NCI-H2171 (cell line): ENCODE results near the gene GPR171.
"Not testable (repeated sequence)": the region's sequence is repeated elsewhere in the genome, so short reads cannot be mapped to it uniquely, and the experiment has no call there.

ENCODE experiments used
- DNase-seq: peaks from one replicate; lab custom pipeline; 2025; lab: John Stamatoyannopoulos, UW

The GPR171 gene, protein sequence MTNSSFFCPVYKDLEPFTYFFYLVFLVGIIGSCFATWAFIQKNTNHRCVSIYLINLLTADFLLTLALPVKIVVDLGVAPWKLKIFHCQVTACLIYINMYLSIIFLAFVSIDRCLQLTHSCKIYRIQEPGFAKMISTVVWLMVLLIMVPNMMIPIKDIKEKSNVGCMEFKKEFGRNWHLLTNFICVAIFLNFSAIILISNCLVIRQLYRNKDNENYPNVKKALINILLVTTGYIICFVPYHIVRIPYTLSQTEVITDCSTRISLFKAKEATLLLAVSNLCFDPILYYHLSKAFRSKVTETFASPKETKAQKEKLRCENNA

DNA sequence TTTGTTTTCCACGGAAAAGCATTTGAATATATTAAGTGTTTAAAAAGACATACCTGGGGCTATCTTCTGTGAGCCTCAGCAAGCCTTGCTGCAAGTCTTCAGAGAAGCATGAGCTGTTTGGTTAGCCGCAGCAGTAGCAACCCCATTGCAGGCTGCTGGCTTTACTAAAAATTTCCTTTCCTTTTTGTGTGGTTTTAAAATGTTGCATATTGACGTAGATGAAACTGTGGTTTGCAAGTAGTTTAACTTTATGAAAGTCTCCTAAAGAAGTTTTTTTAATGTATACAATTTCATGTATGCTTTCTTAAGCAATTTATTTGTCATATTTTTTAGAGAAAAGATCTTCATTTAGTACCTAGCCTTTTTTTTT is at the start of gene GPR171:
Gene GPR171, minus strand, starts transcription at position 166 of the 370 bp plus-strand sequence. CDS start 3,830 bp downstream, outside the sequence.
- no peak for DNase-seq

DNA sequence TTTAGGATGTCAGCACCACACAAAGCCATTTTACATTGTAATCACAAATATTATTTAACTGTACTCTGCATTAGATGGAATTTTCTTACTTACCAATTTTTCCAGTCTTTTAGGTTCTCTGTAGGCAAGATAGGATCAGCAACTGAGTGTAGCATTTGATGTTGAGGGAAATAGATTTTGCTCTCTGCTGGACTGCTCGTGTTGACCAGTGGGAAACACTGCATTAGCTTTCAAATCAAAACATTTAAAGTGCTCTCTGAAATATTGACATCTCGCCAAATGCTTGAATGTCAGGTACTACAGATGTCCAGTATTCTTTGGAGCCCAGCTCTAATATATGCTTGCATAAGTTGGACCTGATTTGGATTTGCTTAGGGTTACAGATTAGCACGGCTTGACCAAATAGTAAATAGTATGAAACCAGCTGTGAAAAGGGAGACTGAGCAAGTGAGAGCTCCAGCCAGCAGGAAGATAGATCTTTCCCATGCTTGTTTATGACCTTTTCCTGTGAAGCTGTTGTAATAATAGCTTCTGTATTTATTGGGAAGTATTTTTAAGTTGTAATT is 45.8 kb upstream of the GPR171 start:
- no peak for DNase-seq

DNA sequence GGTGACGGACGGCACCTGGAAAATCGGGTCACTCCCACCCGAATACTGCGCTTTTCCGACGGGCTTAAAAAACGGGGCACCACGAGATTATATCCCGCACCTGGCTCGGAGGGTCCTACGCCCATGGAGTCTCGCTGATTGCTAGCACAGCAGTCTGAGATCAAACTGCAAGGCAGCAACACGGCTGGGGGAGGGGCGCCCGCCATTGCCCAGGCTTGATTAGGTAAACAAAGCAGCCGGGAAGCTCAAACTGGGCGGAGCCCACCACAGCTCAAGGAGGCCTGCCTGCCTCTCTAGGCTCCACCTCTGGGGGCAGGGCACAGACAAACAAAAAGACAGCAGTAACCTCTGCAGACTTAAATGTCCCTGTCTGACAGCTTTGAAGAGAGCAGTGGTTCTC is 39.0 kb upstream of the GPR171 start:
- DNase-seq: not testable (repeated sequence)

DNA sequence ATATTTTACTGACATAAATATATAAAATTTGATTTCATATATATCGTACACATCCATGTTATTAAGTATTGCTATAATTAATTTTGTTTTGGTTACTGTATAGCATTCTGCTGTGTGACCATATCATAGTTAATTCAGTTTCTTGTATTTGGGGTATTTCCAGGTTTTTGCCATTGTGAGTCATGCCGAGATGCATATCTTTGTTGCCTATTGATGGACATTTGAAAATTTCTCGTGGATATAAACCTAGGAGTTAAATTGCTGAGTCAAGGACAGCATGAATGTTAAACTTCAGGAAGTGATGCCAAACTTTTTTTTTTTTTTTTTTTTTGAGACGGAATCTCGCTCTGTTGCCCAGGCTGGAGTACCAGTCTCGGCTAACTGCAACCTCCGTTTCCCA is 33.7 kb upstream of the GPR171 start:
- no peak for DNase-seq

DNA sequence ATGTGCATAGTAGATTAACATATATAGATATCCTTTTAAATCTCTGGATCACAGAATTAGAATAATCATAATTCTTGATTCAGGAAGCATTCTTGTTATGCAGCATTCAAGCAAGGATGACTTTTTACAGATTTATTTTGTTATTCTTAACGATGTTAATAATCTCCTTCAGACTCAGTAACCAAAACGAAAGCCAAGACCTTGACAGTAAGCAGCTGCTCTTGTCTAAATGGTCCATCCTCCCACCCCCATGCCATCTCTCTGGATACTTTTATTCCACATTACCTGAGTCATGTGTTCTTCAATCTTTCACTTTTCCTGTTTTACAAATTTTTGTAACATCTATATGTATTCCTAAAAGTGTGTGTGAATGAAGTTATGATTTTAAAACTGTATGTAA is 33.3 kb upstream of the GPR171 start:
- no peak for DNase-seq

DNA sequence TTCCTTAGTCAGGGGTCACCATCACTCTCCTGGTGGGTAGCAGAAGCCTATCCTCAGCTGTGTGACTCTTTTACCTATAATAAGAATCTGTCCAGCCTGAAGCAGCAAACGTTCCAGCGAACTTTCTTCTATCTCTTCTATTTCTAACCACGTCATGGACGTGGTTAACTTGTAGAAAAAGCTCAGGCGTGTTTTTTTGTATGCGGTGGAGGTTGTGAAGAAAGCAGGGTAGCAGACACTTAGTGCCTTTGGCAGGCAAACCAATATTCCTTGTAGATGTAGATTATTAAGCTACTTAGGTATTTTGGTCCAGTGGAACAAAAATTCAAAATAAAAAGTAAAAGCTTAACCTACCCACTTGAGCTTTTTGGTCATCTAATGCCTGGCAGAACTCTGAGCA is 31.8 kb upstream of the GPR171 start:
- DNase-seq: no peak

DNA sequence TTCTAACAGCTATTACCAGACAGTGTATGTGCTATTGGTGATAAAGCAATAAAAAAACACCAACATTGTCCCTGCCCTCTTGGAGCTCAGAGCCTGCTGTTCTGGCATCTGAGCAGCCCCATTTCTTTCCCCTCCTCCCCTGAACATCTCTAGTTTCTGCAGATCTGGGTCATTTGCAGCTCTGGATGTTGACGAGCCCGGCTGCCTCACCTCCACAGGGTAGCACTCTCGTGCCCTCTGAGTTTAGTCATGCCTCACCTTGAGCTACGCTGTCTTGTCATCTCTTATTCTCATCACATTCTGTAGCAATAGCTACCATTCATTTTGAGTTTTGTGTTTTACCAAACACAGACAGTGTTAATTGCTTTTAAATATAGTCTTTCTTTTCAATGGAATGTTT is 30.0 kb upstream of the GPR171 start:
- no peak for DNase-seq

DNA sequence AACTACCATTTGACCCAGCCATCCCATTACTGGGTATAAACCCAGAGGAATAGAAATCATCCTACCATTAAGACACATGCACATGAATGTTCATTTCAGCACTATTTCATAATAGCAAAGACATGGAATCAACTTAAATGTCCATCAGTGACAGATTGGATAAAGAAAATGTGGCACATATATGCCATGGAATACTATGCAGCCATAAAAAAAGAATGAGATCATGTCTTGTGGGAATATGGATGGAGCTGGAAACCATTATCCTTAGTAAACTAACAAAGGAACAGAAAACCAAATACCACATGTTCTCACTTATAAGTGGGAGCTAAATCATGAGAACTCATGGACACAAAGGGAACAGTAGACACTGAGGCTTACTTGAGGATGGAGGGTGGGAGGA is 29.4 kb upstream of the GPR171 start:
- DNase-seq: not testable (repeated sequence)

DNA sequence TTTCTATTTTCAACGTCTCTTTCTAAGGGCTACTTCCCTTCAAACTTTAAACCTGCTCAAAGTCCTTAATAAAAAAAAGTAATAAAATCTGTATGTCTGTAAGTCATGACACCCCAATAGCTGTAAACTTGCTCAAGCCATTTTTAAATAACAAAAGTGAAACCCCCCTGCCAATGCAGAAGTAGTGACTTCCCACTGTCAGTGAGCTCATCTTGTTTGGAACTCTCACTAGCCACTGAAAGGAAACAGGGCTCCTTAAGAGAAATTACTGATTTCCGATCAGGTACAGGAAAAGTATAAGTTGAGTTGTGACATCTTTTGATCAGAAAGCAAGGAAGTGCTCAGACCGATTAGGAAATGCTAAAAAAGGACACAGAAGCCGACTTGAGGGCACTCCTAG is 27.6 kb upstream of the GPR171 start:
- no peak for DNase-seq

DNA sequence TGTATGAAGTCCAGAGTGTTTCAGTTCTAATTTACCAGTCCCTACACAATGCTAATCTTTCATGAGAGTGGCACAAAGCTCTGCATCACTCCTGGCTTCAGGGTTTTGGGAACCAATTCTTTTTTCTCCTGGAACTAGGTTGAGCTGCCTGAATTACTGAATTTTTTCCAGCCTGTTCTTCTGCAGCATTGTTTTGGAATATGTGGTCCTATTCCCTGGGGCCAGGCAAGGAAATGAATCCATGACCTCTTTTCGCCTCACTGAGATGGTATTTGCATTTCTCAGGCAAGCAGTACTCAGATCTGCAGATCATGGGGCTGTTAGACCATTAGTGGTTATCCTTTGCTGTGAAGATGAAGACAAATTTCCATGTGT is 25.6 kb upstream of the GPR171 start:
- no peak for DNase-seq

DNA sequence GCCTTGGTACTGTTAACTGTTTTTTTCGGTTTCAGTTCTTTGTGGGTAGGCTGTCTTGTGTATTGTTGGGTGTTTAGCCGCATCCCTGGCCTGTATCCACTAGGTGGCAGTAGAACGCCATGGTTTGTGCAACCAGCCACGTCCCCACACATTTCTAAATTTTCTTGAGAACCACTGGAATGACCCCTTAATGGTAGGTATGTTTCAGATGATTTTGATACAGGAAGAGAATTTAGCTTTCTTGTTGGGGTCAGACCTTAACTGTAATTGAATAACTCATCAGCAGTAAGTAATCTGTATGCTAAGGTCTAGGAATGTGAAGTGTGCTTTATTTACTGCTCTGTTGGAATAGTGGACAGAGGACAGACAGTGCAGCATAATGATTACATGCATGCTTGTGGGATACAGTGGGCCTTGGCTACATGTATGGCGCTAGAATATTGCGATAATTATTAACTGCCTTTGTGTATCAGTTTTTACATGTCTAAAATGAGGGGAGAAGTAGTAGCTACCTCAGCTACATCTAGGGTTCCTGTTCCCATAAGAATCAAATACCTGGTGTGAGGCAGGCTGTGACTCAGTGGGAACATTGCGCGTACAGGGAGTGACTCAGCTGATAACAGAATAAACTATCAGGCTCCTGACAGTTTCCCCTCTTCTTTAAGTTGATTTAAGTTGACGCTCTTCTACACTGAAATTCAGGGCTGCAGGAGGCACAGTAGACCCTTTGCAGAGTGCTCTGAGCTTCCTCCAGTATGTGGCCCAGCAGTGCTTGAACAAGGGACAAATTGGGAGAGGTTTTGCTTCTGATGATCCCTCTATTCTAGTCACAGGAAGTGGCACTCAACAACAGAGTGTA is 25.0 kb upstream of the GPR171 start:
- DNase-seq: peak; percentile 47

DNA sequence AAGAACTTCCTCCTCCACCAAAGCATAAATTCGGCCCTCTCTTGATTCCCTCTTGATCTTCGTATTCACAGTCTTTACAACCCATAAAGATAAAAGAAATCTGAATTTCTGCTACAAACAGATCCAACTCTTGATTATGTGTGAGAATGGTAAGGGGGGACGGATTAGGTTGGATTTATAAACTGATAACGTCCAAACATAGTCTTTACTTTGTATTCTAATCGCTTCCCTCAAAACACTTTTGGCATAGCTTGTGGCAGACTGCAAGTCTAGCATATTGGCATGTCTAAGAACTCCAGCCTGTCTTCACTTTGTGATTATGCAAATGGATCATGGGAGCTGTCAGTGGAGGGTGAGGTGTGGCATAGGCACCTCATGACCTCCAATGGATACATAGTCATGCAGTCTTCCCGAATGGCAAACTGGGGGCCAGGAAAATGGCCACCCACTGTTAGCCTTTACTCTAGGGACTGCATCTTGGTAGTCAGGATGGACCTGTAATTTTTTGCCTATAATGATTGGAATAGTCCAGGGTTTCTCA is 24.3 kb upstream of the GPR171 start:
- no peak for DNase-seq

DNA sequence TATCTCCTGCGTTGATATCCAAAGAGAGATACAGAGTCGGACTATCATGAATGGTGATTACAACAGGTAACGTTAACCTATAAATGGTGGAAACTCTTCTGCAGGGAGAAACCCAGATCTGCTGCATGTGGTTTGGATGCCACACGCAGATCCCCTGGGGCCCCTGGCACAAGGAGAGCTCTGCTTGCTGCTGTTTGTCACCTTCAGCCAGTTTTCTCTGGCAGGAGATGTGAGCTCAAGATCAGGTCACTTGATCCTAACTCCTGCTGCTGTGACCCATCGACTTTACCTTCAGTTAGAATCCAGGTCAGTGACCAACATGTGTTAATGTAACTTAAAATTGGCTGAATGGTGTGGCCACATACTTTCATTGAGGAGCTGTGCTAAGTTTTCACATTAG is 23.8 kb upstream of the GPR171 start:
- DNase-seq: no peak

DNA sequence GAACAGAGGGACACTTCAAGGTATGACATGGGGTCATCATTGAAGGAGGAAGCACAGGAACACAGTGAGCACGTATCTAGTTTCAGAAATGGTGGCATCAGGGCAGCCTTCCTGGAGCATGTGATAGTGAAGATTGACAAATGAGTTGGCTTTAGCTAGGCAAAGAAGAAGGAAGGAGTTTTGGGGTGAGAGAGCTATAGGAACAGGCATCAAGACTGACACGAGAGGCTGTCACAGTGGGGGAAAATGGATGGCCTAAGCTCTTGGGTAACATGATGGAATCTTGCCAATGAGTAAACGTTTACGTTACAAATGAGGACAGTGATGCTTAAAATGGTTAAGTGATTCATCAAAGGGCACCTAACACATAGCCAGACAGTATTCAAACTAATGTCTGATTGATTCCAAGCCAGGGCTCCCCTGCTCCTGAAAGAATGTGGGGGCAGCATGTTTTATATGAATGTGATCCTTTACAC is 23.1 kb upstream of the GPR171 start:
- peak; percentile 4 for DNase-seq

DNA sequence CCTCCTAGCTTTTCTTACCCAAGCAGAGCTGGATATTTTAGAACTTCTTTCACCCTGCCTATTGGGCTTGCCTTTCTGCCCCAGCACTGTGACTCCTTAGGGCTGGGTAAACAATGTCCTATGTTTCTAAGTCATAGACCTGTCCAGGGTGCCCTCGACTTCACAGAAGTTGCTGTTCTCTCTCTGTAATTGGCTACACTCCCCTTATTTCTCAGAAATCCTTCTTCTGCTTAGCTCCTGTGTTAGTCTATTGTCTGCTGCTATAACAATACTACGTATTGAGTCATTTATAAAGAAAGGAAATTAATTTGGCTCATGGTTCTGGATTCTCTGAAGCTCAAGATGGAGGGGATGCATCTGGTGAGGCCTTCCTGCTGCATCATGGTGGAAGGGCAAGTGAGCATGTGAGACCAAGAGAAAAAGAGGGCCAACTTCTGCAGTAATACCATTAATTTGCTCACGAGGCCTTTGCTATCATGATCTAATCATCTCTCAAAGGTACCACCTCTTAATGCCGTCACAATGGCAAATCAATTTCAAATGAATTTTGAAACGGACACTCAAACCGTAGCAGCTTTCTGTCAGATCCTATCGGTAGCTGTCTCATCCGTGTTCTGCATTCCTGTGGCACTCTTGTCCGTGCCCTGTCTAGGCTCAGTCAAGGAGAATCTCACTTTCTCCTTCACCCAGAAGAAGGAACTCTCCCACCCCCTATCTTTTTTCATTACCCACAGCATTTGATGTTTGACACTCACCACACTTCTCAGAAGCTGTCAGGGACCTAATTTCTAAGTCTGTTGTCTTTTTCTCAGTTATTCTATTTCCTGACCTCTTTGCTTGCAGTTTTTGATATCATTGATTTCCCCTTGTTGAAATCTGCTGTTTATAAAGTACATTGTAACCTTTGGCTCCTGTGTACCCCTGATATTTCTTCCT is 22.3 kb upstream of the GPR171 start:
- DNase-seq: no peak

DNA sequence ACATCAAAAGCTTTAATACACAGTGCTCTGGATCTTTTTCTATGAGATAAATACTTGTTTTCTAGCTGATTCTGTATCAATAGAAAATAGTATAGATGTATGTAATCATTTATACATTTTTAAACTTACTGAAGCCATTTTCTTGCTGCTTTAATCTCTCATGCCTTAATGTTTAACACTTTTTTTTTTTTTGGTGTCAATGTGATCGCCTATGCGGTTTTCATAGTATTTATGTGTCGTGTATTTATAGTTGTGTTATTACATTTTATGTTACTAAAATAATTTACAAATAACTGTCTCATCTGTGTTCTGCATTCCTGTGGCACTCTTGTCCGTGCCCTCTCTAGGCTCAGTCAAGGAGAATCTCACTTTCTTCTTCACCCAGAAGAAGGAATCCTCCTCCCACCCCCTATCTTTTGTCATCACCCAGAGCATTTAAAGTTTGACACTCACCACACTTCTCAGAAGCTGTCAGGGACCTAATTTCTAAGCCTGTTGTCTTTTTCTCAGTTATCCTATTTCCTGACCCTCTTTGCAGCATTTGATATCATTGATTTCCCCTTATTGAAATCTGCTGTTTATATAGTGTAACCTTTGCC is 21.4 kb upstream of the GPR171 start:
- DNase-seq: no peak

DNA sequence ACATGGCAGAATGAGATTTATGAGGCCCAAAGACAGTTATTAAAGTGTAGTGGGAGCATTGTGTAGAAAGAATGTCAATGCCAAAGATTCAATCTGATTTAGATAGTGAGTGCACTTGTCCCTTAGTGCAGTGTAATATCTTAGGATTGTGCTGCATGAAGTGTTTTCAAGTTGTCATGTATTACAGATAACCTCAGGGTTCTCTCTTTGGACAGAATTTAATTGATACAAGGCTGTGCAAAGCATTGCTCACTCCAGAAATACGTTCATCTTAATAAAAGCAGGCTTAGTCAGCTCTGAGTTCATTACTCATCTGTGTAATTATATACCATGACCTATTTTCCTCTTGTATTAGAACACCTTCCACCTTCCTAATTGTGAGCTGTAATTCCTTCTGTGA is 16.0 kb upstream of the GPR171 start:
- no peak for DNase-seq

DNA sequence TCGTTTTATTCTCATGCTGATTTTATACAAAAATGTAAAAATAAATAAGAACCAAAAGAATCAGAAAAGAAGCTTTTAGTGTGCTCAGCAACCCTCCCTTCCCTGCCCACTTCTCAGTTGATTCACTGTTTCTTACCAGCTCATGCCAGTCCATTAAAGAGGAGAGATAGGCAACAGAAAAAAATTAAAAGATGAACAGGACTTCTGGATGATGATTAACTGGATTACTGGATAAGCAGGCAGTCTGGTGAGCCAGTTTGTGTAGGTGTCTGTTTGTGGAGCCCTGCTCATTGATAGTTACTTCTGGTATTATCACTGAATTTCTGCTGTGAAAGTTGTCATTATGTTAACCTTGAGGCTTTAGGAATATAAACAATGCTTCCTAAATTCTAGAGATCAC is 15.1 kb upstream of the GPR171 start:
- no peak for DNase-seq

DNA sequence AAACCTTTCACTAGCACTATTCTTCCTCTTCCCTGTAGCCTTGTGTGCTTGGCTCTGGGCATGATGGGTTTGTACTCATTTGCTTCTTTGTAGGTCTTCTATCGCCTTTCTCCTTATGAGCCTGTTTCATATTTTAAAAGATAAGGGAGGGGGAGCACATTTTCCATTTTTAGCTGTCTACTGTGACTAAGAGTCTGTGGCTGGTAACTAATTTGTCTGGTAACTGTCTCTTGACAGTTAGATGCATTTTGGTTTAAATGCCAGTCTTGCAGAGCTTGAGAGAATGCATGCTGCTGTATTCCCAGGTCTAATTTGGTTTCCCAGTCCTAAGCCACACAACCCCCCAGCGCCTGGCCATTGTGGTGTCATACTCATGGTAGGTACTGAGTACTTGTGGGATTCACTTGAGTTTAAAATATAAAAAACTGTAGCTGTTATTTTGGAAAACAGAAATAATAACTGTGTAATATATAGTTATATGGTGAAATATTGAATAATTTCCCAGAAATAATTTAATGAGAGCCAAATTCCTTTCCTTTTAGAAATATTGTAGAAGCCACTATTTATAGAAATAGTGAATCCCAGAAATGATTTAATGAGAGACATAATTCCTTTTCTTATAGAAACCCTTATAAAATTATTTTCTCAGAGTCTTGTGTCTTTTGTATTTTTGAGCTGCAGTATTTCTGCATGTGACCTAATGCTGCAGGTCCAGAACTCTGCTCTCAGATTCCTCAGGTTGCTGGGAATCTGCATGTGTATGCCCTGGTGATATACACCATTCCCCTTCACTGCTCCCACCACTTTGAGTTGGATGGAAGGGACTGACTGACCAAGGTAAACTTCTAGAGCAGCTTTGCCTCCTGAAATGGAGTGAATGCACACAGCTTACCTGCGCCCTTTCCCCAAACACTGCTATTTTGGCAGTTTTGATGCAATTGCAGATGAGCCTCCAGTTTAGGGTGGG is 13.9 kb upstream of the GPR171 start:
- no peak for DNase-seq

DNA sequence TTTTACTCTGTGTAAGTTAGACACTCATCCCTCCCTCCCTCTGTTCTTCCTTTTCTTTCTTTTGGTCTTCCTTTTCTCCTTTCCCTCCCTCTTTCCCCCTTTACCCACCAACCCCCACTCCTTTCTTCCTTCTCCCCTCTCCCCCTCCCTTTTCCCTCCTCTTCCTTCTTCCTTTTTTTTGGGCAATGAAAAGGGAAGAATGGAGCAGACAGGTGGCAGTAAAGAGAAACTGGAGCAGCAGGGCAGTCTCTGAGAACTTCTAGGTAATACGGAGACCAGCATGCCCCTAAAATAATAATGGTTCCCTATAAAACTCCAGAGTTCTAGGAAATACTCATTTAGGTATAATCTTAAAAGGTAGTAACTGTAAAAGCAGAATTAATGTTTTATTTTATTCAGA is 11.4 kb upstream of the GPR171 start:
- DNase-seq: no peak
